ENCODE results near the gene GLYATL1.
"Not testable (repeated sequence)": the region's sequence is repeated elsewhere in the genome, so short reads cannot be mapped to it uniquely, and the experiment has no call there.

GLYATL1 gene

DNA sequence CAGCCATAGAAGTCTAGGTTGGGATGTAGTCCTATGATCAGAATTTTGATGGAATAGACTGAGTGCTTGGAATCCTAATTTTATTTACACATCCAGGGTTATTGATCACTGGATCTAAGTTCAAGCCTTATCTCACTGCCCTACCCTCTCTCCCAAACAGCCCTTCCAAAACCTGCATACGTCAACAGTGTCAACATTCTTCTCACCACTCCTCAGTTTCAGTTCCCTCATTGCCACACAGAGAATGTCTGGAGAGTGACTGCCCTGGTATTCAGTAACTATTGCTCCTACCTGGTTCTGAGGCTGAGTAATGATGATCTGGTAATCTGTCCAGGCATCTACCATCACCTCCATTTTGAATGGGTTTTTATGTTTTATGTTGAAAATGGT is 60.0 kb downstream of the GLYATL1 start:
- no peak for DNase-seq

GRCh38 chr11:59000003-59000402 is 60.7 kb downstream of the GLYATL1 start:
- DNase-seq: no peak

DNA sequence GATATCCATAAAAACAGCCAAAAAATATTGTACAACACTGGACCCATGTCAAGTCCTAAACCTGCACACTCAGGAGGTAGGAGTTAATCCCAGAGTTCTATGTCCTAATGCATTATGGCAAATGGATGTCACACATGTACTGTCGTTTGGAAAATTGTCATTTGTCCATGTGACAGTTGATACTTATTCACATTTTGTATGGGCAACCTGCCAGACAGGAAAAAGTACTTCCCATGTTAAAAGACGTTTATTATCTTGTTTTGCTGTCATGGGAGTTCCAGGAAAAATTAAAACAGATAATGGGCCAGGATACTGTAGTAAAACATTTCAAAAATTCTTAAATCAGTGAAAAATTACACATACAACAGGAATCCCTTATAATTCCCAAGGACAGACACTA is 62.7 kb downstream of the GLYATL1 start:
- not testable (repeated sequence) for DNase-seq
